M059J (cell line): ENCODE measurements around the gene ANG. TPM values are rescaled to one million over a fixed set of nuclear protein-coding genes. Genes with fewer than 3 reads are reported as not detected.
A peak's percentile ranks its signal among the peaks of the same experiment; 100 is the strongest.

Source experiments
- DNase-seq: peaks from one replicate; pipeline ENCODE4 v3.0.0-alpha.2; 2012; ENCODE audit warnings: low read depth
- total RNA-seq: library from RNA; depleted of rRNA; stranded (reverse); fragments of >200 nt; shearing (Covaris generic); gene quantifications from 2 replicates; pipeline ENCODE4 v1.2.3, GENCODE V29; 2014

Gene ANG
- total RNA-seq, 1 experiment from 2014 or later, result 3.0 TPM

DNA sequence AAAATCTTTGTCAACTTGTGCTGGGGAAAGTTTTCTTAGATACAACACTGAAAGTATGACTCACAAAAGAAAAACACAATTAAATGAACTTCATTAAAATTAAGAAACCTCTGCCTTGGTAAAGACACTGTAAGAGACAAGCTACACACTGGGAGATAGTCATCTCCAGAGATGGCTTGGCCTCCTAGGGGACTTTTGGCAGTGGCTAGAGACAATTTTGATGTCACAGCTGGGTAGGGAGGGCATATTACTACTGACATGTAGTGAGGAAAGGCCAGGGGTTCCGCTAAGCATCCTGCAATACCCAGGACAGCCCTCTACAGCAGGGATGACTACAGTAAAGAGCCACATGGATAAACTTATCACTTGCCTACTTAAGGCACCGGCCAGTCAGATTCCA, 12.9 kb upstream of the ANG start:
- no peak for DNase-seq

DNA sequence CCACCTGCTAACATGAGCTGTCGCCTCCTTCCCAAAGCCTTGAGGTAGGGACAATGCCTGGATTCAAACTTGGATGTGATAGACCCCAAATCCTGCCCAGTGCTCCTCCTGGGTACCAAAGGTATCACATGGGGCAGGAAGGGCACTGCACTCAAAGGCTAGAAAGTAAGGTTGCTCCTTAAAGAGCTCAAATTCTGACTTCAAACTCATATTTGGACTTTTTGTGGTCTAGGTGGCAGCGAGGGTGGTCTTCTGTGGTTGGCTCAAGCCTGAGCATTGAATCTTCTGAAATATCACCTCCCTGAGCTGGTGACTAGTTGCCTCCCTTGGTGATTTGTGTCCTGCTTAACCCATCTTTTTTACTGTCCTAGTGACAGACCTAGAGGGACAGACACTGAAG, 12.5 kb upstream of the ANG start:
- no peak for DNase-seq

DNA sequence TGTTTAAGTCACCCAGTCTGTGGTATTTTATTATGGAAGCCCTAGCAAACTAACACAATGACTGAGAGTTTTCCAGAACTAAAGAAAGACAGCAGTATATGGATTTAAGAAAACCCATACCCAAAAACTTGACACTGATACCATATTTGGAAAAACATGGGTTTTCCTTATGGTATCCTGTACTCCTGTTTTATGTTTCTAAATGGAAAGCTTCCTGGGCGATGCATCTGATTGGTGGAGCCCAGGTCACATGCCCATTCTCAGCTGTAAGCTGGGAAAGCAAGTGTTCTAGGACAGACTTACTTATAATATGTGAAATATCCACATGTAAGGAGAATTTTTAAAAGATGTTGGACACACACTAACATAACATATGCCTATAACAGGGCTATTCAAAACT, 8.7 kb upstream of the ANG start:
- DNase-seq, result peak; percentile 33

DNA sequence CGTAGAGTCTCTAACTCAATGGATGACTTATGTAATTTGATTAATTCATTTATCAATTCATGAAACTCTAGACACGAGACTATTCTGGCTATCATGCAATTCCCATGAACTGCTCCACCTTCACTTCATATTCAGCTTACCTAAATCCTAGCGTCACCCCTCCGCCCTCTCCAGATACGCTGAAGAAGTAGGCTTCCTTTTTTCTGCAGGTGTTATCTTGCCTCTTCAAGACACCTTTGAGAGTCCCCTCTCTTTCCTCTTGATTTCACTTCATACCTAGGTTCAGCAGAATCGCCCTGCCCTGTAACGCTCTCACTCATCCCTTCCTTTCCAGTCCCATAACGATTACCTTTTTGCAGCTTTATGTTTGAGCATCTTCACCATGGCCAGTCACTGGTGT, 8.2 kb upstream of the ANG start:
- DNase-seq, result no peak

DNA sequence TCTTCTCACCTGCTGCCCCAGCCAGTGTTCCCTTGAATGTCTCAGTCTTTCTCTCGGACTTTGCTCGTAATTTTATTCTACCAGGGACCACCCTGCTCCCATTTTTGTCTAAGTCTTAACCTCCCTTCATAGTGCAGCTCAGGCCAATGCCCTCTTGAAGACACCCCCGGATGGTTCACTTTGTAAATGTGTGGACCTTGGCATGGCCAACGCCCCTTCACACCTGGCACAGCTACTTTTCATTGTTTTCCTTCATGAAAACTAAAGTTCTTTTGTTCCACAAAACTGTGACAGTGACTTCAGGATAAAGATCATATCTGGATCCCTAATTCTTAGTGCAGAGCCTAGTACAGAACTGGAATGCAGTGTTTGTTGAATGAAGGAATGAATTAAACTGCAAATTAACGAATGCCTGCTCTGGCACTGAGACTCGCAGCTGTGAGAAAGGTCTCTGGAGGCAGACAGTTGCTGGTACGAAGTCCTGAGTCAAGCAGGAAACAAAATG, 7.7 kb upstream of the ANG start:
- no peak for DNase-seq

DNA sequence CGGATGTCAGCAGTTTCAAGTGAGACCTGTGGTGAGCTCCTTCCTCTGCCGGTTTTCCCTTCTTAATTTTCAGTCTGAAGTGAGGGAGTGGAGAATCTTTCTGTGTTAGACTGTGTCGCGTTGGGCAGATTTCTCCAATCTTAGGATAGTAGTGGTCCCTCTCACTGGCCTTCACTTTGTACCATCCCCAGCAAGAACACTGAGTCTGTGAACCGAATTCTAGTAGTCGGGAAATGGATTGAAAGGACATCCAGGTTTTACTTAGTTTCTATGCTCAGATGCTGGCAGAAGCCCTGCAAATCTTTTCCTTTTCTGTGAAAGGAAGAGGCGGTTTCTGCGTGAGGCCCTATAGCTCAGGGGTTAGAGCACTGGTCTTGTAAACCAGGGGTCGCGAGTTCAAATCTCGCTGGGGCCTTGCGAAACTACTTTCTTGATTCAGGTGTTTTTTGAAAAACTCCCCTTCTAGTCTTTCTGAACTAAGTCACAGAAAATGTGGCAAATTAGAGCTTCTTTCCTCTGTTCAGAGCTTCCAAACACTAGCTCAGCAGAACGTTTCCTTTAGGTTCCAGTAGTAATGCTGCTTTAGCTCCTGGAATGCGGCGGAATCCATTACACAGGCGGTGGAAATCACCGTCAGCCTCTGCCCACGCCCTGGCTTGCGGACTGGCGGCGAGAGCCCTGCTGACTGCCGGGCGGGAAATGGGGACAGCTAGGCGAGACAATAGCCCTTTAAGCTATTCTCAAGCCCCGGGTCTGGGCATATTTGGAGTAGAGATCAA, 7.0 kb upstream of the ANG start:
- peak; percentile 88 for DNase-seq

DNA sequence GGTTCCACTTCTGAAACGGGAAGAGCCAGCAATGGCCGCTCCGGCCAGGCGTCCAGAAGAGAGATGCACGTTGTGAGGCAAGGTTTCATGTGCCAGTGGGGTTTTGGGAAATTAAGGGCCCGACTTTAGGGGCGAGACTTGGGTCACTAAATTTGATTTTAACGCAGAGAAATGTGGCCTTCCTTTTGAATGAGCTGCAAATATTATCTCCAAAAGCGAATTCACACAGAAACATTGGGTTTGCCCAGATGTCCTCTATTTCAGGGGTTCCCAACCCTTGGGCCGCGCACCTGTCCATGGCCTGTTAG, 6.5 kb upstream of the ANG start:
- no peak for DNase-seq

DNA sequence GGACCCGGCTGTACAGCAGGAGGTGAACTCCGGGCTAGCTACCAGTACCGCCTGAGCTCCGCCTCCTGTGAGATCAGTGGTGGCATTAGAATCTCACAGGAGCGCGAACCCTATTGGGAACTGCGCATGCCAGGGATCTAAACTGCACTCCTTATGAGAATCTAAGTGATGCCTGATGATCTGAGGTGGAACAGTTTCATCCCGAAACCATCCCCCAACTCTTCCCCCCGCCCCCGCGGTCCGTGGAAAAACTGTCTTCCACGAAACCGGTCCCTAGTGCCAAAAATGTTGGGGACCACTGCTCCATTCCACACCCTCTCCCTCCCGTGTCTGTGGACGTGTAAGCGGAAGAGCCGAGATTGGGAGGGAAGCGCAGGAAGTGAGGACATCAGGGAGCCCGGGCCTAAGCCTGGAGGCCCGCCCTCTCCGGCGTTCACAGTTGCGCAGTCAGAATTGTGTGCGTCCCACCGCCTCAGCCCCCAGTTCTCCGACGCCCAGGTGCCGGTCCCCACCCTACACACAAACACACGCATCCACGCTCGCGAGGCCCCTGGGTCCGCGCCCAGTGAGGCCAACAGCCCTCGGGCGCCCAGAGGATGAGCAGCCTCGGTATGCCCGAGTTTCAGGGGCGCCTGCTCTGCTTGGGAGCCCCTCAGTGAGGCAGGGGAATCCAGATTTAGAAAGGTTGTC, 6.0 kb upstream of the ANG start:
- DNase-seq, result peak; percentile 92

DNA sequence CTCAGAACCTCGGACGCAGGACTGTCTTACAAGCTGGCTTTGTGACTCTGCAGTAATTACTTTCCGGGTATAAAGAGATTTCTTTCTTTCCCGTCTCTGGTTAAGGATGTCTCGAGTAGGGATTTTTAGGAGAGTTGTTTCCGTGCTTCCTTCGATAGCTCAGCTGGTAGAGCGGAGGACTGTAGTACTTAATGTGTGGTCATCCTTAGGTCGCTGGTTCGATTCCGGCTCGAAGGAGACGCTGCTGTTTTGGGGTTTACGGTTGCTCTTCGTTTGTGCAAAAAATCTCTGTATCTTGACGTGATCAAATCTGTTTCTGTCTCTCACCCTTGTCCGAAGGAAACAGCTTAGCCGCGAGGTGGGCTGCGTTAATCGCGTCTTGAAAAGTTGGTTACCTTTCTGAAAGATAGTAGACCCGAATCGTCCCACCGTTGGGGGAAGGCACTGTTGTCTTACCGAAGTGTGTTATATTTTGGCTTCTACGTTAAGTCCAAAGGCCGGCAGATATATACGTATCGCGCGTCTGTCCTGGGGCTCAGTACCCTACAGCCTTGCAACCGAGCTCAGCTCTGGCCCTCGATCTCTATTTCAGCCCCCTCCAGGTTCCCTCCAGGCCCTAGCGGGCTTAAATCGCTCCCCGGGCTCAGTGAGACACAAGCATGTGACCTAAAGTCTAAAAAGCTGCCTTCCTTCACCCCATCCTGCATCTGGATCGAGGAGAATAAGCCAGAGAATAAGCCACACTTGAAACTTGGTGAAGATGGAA, 5.3 kb upstream of the ANG start:
- DNase-seq, result peak; percentile 90

DNA sequence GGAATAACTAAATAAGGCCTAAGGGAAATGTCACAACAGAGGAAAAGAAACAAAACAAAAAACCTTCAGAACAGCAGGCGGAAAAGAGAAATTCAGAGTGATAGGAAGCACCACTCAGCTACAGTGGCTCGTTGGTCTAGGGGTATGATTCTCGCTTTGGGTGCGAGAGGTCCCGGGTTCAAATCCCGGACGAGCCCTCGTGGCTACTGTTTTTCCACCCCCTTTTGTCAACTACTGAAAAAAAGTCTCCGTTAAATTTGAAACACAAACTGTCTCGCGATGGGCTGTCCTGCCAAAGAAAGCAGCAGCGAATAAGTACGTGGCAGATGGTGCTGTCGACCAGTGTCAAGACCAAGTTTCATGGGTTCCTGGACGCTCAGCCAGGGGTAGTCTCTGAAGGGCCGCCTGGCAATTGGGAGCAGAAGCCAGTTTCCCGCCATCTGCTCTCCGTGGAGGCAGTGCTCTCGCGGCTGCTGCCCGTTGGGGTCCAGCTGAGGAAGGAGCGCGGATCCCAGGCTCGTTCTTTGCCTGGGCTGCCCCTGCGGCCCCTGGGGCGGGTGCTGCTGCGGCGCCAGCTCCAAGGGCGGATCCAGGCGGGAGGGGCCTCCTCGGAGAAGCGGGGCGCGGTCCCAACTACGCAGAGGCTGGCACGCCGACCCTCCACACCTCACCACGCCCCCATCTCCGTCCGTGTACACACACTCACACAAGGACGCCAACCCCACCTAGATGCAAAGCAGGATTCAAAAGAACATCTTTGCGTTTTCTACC, 4.5 kb upstream of the ANG start, which contains the start of gene RNASE4:
Gene RNASE4, plus strand, starts transcription at position 670 of the 771 bp plus-strand sequence. CDS start 14,812 bp downstream, outside the sequence.
- DNase-seq, result peak; percentile 91

DNA sequence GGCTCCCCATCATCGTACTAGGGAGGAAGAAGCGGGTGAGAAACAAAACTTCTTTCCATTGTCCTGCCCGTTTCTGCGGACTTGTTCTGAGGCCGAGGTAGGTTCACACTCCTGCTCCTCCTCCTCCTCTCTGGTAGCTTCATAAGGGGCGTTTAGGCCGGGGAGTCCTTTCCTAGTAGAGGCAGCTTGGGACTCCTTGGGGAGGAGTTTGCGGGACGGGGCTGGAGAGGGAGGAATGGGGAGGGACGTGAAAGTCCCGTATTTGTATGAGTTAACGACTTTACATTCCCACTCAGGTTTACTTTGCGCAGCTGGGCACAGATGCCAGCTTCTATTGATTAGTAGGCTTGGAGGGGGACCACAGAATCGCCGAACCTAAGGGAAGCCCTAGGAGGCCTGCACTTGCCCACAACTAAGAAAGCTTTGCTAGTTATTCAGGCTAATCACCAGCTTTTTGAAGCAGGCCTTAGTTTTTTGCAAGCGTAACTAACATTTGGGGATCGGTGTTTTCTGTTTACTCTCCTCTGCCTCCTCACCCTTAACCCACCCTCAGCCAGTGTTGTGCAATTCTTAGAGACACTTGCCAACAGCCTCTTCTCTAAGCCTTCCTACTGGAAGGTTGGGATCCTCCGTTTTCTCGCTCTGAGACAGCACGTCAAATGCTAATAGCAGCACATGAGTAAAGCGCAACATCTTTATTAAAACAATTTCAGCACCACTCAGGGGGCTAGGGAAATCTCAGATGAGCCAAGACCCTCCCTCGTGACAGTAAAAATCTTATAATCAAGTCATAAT, 3.7 kb upstream of the ANG start:
- peak; percentile 56 for DNase-seq

DNA sequence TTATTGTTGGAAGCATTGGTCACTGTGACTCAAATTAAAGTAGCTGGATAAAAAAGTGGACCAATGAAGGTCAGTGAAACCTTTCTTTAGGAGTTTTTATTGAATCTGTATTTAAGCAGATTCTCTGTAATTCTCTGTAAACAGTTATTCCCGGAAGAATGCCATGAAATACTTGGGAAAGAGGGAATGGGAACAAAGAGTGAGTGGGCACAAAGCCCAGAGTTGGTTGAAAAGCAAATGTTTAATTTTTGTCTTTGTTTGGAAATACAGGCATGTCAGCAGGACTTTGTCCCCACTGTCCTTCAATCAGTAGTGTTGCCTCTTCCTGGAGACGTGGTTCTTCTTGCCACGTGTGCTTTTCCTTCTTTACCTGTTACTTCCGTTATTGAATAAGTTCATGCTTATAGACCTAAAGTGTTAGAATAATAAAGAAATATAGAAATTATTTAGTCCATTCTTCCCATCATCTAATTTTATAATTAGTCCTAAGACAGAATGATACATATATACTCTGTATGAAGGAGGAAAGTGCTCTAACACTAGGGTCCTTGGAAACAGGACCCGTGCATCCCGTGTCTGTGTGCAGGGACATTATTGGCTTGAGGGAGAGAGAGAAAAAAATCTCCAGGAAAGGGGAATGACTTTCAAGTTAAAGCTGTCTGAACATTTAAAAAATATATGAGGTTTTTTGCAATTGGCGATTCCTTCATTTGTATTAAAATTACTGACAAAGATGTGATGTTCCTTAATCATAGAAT, 2.0 kb upstream of the ANG start:
- DNase-seq, result no peak

DNA sequence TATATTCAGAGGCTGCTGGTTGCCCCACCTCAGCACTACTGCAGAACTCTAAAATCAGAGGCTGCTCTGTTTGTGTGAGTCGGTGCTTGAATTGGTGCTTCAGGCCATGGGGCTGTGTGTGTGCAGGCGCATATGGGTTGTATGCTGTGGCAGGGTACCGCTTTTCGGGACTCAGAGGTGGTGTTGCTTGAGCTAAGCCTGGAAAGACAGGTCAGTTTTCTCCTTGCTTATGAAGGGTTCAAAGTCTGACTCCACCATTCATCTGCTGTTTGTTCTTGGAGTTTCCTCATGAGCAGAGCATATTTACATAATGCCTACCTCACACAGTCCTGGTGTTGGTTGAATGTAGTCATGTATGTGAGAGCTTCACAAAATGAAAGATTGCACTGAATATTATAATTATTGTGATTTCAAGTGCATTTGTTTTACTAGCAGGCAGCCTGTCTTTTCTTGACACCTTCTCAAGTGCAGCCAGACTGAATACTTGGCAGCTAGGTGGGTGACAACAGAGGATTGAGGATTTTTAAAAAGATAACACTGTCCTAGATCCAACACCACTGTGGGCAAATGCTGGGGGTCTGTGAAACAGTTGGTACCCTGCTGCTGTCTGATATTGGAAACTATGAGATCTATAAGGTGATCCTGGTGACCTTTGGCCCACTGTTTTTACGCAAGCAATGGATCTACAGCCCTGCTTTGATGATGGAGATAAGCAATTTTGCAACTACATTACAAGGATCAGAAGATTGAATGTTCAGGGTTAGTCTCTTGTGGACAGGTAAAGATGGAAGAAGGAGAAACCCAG, 1.0 kb upstream of the ANG start:
- DNase-seq, result no peak

DNA sequence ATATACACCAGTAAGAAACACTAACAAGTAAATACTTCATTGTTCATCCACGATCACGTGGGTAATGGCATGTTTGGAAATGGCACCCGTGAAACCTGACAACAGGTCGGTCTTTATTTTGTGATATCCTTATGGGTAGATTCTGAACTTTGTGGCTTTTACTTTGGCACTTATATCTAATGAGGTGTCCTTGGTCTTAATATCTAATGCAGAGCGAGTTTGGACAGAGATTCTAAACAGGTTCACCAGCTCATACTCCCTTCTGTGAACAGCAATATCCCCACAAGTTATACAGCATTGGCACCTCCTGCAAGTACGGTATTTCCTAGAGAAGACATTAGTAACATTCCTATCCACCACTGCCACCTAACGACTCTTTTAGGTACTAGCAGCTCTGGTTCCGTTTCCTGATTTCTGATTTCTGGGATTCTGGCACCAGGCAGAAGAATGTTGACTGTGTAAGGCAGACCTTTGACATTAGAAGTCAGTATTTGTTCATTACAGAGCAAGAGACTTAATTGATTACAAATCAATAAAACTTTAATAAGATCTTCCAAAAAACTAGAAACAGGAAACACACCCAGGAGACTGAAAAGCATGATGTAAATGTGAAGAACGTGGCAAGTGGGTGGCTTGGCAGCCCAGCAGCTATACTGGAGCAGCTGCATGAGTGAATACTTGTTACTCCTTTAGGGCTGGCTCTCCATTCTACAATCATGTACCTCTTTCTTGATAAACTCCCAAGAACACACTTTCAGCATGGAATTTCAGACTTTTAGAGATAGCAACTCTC, 2.5 kb downstream of the ANG start:
- DNase-seq, result peak; percentile 72

DNA sequence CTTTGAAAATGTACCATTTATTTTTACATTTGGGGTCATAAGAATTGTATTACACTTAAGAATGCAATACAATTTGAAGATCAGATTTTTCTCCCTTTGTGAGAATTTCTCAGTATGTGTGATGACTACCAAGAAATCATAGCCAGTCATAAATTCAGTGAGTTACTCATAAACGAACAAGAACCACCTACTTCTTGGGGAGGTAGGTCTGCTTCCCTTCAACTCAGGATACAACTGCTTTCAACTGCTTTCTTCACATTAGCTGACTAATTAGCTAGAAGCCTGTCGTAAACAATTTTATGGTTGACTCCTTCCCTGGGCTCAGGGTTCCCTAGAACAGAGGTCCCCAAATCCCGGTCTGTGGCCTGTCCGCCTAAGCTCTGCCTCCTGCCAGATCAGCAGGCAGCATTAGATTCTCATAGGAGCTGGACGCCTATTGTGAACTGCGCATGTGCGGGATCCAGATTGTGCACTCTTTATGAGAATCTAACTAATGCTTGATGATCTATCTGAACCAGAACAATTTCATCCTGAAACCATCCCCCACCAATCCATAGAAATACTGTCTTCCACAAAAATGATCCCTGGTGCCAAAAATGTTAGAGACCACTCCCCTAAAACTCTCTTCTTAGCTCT, 3.7 kb downstream of the ANG start:
- DNase-seq, result no peak

DNA sequence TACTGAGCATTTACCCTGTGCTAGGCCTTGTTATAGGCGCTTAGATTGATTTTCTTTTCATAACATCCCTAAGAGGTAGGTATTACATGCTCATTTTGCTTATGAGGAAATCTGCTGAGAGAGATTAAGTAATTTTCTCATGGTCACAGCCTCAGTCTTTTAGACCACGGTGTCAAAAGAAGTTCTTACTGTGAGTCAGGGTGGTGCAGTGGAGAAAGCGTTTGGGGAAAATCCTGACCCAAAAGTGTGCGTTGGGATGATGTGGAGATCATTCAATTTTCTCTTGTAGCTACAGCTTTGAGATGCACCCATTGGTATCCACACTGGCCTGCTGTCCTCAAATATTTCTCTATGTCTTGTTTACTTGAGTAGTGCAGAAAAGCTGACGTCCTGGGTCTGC, 8.2 kb downstream of the ANG start:
- DNase-seq, result no peak

DNA sequence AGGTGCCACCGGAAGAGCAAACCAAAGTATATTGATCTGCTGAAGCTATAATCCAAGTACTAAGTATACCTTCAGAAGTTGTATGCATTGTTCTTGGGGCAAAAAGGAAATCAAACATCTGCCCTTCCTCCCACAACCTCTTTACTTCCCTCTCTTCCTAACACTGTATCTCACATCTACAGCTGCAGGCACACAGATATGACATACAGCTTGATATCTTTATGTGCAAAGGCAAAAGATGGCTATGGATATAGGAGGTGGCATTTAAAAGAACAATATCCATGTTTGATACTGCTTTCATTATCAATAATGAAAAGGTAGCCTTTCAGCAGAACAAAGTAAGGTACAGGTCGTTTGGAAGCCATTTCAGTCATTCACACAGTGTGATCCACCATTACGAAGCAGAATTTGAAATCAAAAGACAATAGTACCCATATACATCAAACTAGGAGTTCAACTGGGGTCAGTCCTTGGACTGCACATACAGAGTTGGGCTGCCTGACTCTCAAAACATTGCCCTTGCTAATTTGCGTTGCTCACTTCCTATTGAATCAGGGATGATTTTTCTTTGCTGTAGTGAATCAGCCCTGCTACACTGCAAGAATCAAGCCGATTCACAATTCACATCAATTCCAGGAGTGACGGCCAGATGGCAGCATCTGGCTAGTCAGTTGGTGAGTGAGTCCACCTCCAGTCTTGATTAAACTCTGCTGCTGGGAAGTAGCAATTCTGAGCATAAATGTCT, 8.9 kb downstream of the ANG start:
- DNase-seq, result peak; percentile 62

DNA sequence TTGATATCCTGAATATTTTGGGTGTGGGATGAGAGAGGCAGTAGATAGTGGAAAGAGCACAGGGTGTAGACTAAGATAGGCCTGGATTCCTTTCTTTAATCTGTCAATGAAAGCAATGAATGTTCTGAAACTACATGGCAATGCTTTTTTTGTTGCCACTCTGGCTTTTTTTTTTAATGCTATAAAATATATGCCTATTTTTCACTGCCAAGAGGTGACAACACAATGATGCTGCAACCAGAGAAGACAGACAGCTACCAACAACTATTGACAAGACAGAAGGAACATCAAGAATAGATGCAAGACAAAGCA, 9.4 kb downstream of the ANG start:
- DNase-seq, result no peak
